ENCODE results near the gene CASP8.

The CASP8 gene

GRCh38 chr2:201261906-201262305, 1.6 kb downstream of the CASP8 start:
- no peak overlapping the region for H3K4me3 ChIP-seq (ENCODE audit: control insufficient read depth, low read depth, low read length)
- DNase-seq (ENCODE audit: low read depth), result no peak
- TF ChIP-seq, protein P1, sequence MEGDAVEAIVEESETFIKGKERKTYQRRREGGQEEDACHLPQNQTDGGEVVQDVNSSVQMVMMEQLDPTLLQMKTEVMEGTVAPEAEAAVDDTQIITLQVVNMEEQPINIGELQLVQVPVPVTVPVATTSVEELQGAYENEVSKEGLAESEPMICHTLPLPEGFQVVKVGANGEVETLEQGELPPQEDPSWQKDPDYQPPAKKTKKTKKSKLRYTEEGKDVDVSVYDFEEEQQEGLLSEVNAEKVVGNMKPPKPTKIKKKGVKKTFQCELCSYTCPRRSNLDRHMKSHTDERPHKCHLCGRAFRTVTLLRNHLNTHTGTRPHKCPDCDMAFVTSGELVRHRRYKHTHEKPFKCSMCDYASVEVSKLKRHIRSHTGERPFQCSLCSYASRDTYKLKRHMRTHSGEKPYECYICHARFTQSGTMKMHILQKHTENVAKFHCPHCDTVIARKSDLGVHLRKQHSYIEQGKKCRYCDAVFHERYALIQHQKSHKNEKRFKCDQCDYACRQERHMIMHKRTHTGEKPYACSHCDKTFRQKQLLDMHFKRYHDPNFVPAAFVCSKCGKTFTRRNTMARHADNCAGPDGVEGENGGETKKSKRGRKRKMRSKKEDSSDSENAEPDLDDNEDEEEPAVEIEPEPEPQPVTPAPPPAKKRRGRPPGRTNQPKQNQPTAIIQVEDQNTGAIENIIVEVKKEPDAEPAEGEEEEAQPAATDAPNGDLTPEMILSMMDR (conservative IDR thresholded peaks at IDR 0.05; ENCODE audit: control insufficient read depth, insufficient read depth, low read depth, low read length), result no peak

- H3K4me3 ChIP-seq (ENCODE audit: control insufficient read depth, low read depth, low read length), result no peak overlapping the region
- DNase-seq (ENCODE audit: low read depth), result no peak
- TF ChIP-seq, protein P1 (conservative IDR thresholded peaks at IDR 0.05; ENCODE audit: control insufficient read depth, insufficient read depth, low read depth, low read length), result no peak
These were observed 2.4 kb downstream of the CASP8 start for GRCh38 chr2:201262718-201263117.

- no peak for DNase-seq (ENCODE audit: low read depth)
- no peak overlapping the region for H3K4me3 ChIP-seq (ENCODE audit: control insufficient read depth, low read depth, low read length)
- TF ChIP-seq, protein P1 (conservative IDR thresholded peaks at IDR 0.05; ENCODE audit: control insufficient read depth, insufficient read depth, low read depth, low read length), result no peak
These were observed 3.4 kb downstream of the CASP8 start for GRCh38 chr2:201263779-201264178.

DNA sequence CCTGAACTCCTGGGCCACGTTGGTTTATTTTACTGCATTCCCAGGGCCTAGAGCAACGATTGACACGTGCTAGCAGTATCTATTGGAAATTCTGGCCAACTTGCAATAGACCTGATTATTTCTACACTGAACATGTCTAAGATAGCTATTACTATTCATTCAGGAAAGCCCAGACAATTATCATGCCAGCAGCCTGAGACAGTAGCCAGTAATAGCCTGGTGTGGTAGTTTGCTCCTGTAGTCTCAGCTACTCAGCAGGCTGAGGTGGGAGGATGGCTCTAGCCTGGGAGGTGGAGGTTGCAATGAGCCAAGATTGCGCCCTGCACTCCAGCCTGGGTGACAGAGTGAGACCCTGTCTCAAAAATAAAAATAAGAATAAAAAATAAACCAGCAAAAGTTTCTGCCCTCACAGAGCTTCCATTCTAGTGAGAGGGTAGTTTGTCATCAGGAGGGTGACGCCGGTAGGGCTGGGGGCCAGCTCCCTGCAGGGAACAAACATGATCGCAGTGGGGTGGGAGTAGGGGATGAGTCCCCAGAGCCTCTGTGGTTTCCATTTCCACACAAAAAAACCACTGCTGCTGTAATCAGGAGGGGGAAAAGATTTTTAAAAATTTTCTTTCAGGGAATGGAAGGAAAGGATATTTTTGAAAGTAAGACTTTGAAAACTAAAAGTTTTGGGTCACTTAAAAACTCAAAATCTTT, 4.3 kb downstream of the CASP8 start:
- no peak overlapping the region for H3K4me3 ChIP-seq (ENCODE audit: control insufficient read depth, low read depth, low read length)
- TF ChIP-seq, protein P1 (conservative IDR thresholded peaks at IDR 0.05; ENCODE audit: control insufficient read depth, insufficient read depth, low read depth, low read length), result no peak
- DNase-seq (ENCODE audit: low read depth), result peak; percentile 30

DNA sequence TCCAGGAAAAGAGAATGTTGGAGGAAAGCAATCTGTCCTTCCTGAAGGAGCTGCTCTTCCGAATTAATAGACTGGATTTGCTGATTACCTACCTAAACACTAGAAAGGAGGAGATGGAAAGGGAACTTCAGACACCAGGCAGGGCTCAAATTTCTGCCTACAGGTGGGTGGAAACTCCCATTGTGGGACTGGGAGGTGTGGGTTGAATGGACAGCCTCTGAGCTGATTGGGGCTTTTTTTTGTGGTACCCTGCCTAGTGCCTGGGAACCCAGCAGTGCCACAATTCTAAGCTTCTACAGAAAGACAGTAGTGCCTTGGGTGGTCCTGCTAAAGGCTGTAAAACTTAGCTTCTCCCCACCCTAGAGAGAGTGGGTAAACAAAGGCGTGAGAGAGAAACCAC, 6.3 kb downstream of the CASP8 start:
- DNase-seq (ENCODE audit: low read depth), result no peak
- TF ChIP-seq, protein P1 (conservative IDR thresholded peaks at IDR 0.05; ENCODE audit: control insufficient read depth, insufficient read depth, low read depth, low read length), result no peak
- no peak overlapping the region for H3K4me3 ChIP-seq (ENCODE audit: control insufficient read depth, low read depth, low read length)

- no peak overlapping the region for H3K4me3 ChIP-seq (ENCODE audit: control insufficient read depth, low read depth, low read length)
- DNase-seq (ENCODE audit: low read depth), result no peak
- TF ChIP-seq, protein P1 (conservative IDR thresholded peaks at IDR 0.05; ENCODE audit: control insufficient read depth, insufficient read depth, low read depth, low read length), result no peak
These were observed 7.1 kb downstream of the CASP8 start for GRCh38 chr2:201267278-201268030.
